Measurements from ENCODE around the gene IGF2R. TPM values are rescaled to one million over a fixed set of nuclear protein-coding genes. Genes with fewer than 3 reads are reported as not detected.
A peak's percentile ranks its signal among the peaks of the same experiment; 100 is the strongest.

The IGF2R gene
- polyA plus RNA-seq, 2 donors = 12.9 to 15.0 TPM

DNA sequence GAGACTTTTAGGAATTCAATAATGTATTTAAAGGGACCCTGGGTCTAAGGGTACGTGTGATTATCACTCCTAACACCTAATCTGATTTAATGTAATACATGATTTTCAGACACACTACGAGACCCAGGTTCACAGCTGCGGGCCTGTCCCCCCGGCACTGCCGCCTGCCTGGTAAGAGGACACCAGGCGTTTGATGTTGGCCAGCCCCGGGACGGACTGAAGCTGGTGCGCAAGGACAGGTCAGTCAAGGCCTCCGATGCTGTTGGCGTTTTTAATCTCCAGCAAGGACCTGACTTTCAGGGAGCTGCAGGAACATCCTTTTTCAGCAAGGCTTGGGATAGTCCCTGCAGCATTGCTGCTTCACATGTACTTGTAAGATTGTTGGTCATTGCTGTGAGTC is 58.2 kb downstream of the IGF2R start:
- Histone ChIP-seq H3K27ac (ENCODE audit: low read depth in 2 of 2, low read length in 1 of 2) (no peak overlapping the region), H3K9me3 (ENCODE audit: control insufficient read depth in 2 of 2, insufficient read depth in 1 of 2, low read depth in 1 of 2, low read length in 1 of 2) (no peaks in the 10 kb centered on the region), H3K27me3 (ENCODE audit: control insufficient read depth in 1 of 2, insufficient read depth in 2 of 2, low read length in 2 of 2) (no peaks in the 10 kb centered on the region), H3K4me3 (ENCODE audit: low read depth in 1 of 2, low read length in 2 of 2) (no peak overlapping the region), H3K4me1 (ENCODE audit: control insufficient read depth in 2 of 2, insufficient read depth in 2 of 2, low read length in 1 of 2) (peaks cover 0 to 9% of the 10 kb centered on the region in 2 donors), H3K36me3 (ENCODE audit: control insufficient read depth in 2 of 2, insufficient read depth in 2 of 2, low read length in 1 of 2) (peaks cover 11 to 30% of the 10 kb centered on the region in 2 donors)
- WGBS, 2 donors = 95% methylated on average over 11 of the region's 11 CpGs

DNA sequence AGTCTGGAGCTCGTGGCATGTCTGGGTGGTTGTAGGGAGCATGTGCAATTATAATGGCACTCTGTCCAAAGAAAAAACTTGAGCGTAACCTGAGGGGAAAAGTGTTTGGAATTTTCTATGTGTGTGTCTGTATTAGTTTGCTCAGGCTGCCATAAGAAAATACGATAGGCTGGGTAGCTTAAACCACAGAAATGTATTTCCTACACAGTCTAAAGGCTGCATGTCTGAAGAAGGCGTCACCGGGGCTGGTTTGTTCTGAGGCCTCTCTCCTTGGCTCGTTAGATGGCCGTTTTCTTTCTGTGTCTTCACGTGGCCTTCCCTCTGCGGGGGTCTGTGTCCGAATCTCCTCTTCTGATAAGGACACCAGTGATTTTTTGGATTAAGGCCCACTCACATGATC is 59.0 kb downstream of the IGF2R start:
- Histone ChIP-seq H3K27me3 (ENCODE audit: control insufficient read depth in 1 of 2, insufficient read depth in 2 of 2, low read length in 2 of 2) (no peaks in the 10 kb centered on the region), H3K4me1 (ENCODE audit: control insufficient read depth in 2 of 2, insufficient read depth in 2 of 2, low read length in 1 of 2) (peaks cover 0 to 9% of the 10 kb centered on the region in 2 donors), H3K9me3 (ENCODE audit: control insufficient read depth in 2 of 2, insufficient read depth in 1 of 2, low read depth in 1 of 2, low read length in 1 of 2) (no peaks in the 10 kb centered on the region), H3K4me3 (ENCODE audit: low read depth in 1 of 2, low read length in 2 of 2) (no peak overlapping the region), H3K27ac (ENCODE audit: low read depth in 2 of 2, low read length in 1 of 2) (no peak overlapping the region), H3K36me3 (ENCODE audit: control insufficient read depth in 2 of 2, insufficient read depth in 2 of 2, low read length in 1 of 2) (peaks cover 11 to 34% of the 10 kb centered on the region in 2 donors)
- WGBS, 2 donors = 90 to 93% methylated on average over 10 of the region's 10 CpGs

DNA sequence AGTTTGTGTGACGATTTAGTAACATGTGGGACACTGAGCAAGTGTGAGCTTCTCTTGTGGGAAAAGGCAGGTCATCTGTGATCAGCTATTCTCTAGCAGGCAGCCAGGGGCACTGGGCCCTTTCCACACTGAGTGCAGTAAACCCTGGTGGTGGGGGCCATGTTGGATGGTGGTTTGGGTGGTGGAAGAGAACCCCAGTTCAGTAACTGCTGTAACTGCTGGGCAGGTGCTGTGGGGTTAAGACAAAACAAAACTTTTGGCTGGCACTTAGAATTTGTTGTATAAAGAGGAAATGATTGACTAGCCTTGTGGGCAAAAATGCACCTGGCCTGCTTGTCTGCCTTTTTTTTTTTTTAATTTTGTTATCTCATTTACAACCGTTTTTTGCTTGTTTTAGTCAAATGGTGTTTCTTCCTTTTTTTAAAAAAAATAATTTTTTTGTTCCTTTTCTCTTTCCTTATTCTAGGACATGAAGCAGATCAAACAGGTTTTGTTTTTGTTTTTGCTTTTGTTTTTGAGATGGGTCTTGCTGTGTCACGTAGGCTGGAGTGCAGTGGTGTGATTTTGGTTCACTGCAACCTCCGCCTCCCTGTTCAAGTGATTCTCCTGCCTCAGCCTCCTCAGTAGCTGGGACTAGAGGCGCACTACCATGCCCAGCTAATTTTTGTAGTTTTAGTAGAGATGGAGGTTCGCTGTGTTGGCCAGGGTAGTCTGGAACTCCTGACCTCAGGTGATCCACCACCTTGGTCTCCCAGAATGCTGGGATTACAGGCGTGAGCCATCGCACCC is 59.8 kb downstream of the IGF2R start:
- H3K9me3 ChIP-seq (ENCODE audit: control insufficient read depth in 2 of 2, insufficient read depth in 1 of 2, low read depth in 1 of 2, low read length in 1 of 2) = no peaks in the 10 kb centered on the region
- peaks cover 11 to 36% of the 10 kb centered on the region in 2 donors for H3K36me3 ChIP-seq (ENCODE audit: control insufficient read depth in 2 of 2, insufficient read depth in 2 of 2, low read length in 1 of 2)
- no peak overlapping the region for H3K4me3 ChIP-seq (ENCODE audit: low read depth in 1 of 2, low read length in 2 of 2)
- WGBS, 2 donors = 84 to 90% methylated on average over 8 of the region's 8 CpGs
- no peak overlapping the region for H3K27ac ChIP-seq (ENCODE audit: low read depth in 2 of 2, low read length in 1 of 2)
- no peaks in the 10 kb centered on the region for H3K27me3 ChIP-seq (ENCODE audit: control insufficient read depth in 1 of 2, insufficient read depth in 2 of 2, low read length in 2 of 2)
- H3K4me1 ChIP-seq (ENCODE audit: control insufficient read depth in 2 of 2, insufficient read depth in 2 of 2, low read length in 1 of 2) = peaks cover 0 to 9% of the 10 kb centered on the region in 2 donors

DNA sequence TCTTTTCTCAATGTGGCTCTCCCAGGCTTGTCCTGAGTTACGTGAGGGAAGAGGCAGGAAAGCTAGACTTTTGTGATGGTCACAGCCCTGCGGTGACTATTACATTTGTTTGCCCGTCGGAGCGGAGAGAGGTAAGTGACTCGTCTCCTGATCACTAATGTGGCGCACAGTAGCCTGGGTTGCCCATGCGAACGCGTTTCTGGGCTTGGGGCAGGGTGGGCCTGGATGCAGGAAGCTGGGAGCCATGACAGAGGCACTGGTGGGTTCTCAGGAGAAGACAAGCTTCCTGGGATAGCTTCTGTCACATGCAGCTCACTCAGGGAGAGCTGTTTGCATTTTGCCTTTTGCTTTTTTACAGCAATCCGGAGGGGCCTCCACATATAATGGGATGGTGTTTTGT is 60.6 kb downstream of the IGF2R start:
- H3K9me3 ChIP-seq (ENCODE audit: control insufficient read depth in 2 of 2, insufficient read depth in 1 of 2, low read depth in 1 of 2, low read length in 1 of 2) = no peaks in the 10 kb centered on the region
- no peak overlapping the region for H3K4me3 ChIP-seq (ENCODE audit: low read depth in 1 of 2, low read length in 2 of 2)
- H3K27ac ChIP-seq (ENCODE audit: low read depth in 2 of 2, low read length in 1 of 2) = peak overlapping the region; percentile 37 to 70
- H3K27me3 ChIP-seq (ENCODE audit: control insufficient read depth in 1 of 2, insufficient read depth in 2 of 2, low read length in 2 of 2) = no peaks in the 10 kb centered on the region
- peaks cover 0 to 9% of the 10 kb centered on the region in 2 donors for H3K4me1 ChIP-seq (ENCODE audit: control insufficient read depth in 2 of 2, insufficient read depth in 2 of 2, low read length in 1 of 2)
- peaks cover 10 to 33% of the 10 kb centered on the region in 2 donors for H3K36me3 ChIP-seq (ENCODE audit: control insufficient read depth in 2 of 2, insufficient read depth in 2 of 2, low read length in 1 of 2)
- WGBS, 2 donors = 91 to 94% methylated on average over 11 of the region's 11 CpGs

DNA sequence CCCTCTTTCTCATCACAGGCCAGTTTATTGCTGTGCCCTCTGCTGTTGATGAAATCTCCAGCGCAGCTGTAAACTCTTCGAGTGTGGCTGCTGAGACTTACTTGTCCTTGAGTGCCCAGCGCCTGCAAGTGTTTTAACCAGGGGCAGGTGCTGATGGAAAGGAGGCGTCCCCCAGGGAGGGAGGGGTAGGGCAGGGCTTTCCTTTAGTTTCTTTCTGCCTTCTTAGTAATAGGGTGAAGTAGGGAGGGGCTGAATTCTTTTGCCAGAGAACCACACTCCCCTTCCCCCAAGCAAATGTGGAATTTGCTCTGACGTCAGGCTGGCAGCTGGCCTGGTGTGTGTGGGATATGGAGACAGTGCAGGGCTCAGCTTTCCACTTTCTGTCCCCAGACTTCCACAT is 61.2 kb downstream of the IGF2R start:
- H3K9me3 ChIP-seq (ENCODE audit: control insufficient read depth in 2 of 2, insufficient read depth in 1 of 2, low read depth in 1 of 2, low read length in 1 of 2) = no peaks in the 10 kb centered on the region
- 31 to 33% methylated on average over 5 of the region's 5 CpGs for WGBS, 2 donors
- H3K4me3 ChIP-seq (ENCODE audit: low read depth in 1 of 2, low read length in 2 of 2) = no peak overlapping the region
- peaks cover 0 to 9% of the 10 kb centered on the region in 2 donors for H3K4me1 ChIP-seq (ENCODE audit: control insufficient read depth in 2 of 2, insufficient read depth in 2 of 2, low read length in 1 of 2)
- peak overlapping the region; percentile 70 to 79 for H3K27ac ChIP-seq (ENCODE audit: low read depth in 2 of 2, low read length in 1 of 2)
- no peaks in the 10 kb centered on the region for H3K27me3 ChIP-seq (ENCODE audit: control insufficient read depth in 1 of 2, insufficient read depth in 2 of 2, low read length in 2 of 2)
- peaks cover 15 to 36% of the 10 kb centered on the region in 2 donors for H3K36me3 ChIP-seq (ENCODE audit: control insufficient read depth in 2 of 2, insufficient read depth in 2 of 2, low read length in 1 of 2)

DNA sequence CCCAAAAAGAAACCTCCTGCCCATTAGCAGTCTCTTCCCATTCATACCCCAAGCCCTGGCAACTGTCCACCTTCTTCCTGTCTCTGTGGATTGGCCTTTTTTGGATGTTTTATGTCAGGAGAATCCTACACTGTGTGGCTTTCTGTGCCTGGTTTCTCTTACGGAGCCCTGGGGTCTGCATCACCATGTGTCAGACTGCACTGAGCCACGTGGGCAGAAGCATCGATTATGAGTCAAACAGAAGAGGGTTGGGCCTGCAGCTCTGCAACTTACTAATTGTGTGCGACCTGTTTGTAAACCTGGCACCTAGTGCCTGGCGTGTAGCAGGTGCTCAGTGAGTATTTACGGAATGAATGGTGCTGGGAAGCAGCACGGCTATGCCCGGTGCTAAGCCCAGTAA is 62.6 kb downstream of the IGF2R start:
- H3K9me3 ChIP-seq (ENCODE audit: control insufficient read depth in 2 of 2, insufficient read depth in 1 of 2, low read depth in 1 of 2, low read length in 1 of 2) = no peaks in the 10 kb centered on the region
- WGBS, 2 donors = 77 to 87% methylated on average over 8 of the region's 8 CpGs
- H3K27ac ChIP-seq (ENCODE audit: low read depth in 2 of 2, low read length in 1 of 2) = no peak overlapping the region
- H3K4me1 ChIP-seq (ENCODE audit: control insufficient read depth in 2 of 2, insufficient read depth in 2 of 2, low read length in 1 of 2) = peaks cover 5 to 16% of the 10 kb centered on the region in 2 donors
- peaks cover 15 to 38% of the 10 kb centered on the region in 2 donors for H3K36me3 ChIP-seq (ENCODE audit: control insufficient read depth in 2 of 2, insufficient read depth in 2 of 2, low read length in 1 of 2)
- H3K27me3 ChIP-seq (ENCODE audit: control insufficient read depth in 1 of 2, insufficient read depth in 2 of 2, low read length in 2 of 2) = no peaks in the 10 kb centered on the region
- no peak overlapping the region for H3K4me3 ChIP-seq (ENCODE audit: low read depth in 1 of 2, low read length in 2 of 2)

DNA sequence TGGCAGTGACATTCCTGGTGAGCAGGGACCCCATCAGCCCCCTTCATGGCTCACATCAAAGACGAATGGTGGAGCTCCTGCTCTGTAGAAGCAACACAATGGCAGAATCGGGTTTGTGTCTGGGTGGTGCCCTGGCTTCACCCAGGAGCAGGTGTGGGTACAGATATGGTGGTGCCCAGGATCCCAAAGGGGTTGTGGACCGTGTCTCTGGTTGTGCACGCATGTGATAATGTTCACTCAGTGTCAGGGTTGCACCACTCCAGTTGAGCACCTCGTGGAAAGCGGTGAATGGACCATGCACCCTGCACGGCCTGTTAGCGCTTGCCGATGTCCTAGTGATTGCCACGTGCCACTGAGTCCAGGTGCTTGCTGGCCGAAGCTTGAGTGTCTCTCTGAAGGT is 63.0 kb downstream of the IGF2R start:
- no peaks in the 10 kb centered on the region for H3K9me3 ChIP-seq (ENCODE audit: control insufficient read depth in 2 of 2, insufficient read depth in 1 of 2, low read depth in 1 of 2, low read length in 1 of 2)
- peaks cover 13 to 38% of the 10 kb centered on the region in 2 donors for H3K36me3 ChIP-seq (ENCODE audit: control insufficient read depth in 2 of 2, insufficient read depth in 2 of 2, low read length in 1 of 2)
- WGBS, 2 donors = 92 to 95% methylated on average over 11 of the region's 11 CpGs
- H3K27me3 ChIP-seq (ENCODE audit: control insufficient read depth in 1 of 2, insufficient read depth in 2 of 2, low read length in 2 of 2) = no peaks in the 10 kb centered on the region
- peaks cover 5 to 16% of the 10 kb centered on the region in 2 donors for H3K4me1 ChIP-seq (ENCODE audit: control insufficient read depth in 2 of 2, insufficient read depth in 2 of 2, low read length in 1 of 2)
- H3K27ac ChIP-seq (ENCODE audit: low read depth in 2 of 2, low read length in 1 of 2) = no peak overlapping the region
- H3K4me3 ChIP-seq (ENCODE audit: low read depth in 1 of 2, low read length in 2 of 2) = no peak overlapping the region

DNA sequence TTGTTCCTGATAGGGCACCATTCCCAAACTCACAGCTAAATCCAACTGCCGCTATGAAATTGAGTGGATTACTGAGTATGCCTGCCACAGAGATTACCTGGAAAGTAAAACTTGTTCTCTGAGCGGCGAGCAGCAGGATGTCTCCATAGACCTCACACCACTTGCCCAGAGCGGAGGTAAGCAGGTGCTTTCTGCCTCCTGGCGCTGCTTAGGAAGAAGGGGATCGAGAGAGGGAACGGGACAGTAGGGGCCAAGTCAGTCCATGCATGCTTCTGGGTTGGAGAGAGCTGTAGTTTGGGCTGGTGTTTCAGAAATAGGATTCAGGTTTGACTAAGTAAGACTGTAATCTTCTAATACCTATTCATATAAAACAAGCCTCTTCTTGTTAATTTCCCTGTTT is 63.7 kb downstream of the IGF2R start:
- Histone ChIP-seq H3K4me1 (ENCODE audit: control insufficient read depth in 2 of 2, insufficient read depth in 2 of 2, low read length in 1 of 2) (peaks cover 5 to 16% of the 10 kb centered on the region in 2 donors), H3K27me3 (ENCODE audit: control insufficient read depth in 1 of 2, insufficient read depth in 2 of 2, low read length in 2 of 2) (no peaks in the 10 kb centered on the region), H3K9me3 (ENCODE audit: control insufficient read depth in 2 of 2, insufficient read depth in 1 of 2, low read depth in 1 of 2, low read length in 1 of 2) (no peaks in the 10 kb centered on the region), H3K36me3 (ENCODE audit: control insufficient read depth in 2 of 2, insufficient read depth in 2 of 2, low read length in 1 of 2) (peaks cover 8 to 34% of the 10 kb centered on the region in 2 donors), H3K27ac (ENCODE audit: low read depth in 2 of 2, low read length in 1 of 2) (no peak overlapping the region), H3K4me3 (ENCODE audit: low read depth in 1 of 2, low read length in 2 of 2) (no peak overlapping the region)
- WGBS, 2 donors = 92 to 97% methylated on average over 7 of the region's 7 CpGs

DNA sequence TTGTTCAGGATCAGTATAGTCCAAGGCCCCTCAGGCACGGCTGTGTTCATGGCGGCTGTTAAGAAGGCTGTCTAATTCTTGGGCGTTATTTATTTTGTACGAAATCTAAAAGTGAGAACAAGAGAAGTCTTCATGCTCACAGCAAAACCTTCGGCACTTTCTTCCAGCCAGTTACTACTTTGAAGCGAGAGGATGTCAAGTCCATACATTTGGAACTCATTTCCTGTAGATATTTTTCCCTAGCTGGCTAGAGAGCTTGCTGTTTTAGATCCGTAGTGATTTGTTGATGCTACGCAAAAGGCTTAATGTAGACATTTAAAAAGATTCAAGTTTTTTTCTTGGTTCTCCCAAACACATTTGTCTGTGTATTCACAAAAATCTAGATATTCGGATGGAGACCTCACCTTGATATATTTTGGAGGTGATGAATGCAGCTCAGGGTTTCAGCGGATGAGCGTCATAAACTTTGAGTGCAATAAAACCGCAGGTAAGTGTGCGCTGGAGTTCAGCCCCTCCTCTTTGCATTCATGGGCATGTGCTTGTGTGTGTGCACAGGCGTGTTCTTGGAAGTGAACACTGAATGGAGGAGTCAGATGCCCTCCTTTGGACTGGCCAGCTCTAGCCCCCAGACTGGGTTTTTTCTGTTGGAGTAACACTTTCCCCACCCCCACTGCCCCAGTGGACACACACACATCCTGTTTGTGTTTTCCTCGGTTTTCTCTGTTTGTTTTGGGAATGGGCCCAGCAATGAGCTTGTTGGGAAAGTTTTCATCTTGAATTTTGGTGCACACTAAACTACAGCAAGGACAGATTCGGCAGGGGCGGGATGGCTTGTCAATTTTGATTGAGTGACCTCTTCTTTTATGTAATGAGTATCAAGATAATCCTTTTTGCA is 65.4 kb downstream of the IGF2R start:
- WGBS, 2 donors = 89% methylated on average over 17 of the region's 17 CpGs
- Histone ChIP-seq H3K36me3 (ENCODE audit: control insufficient read depth in 2 of 2, insufficient read depth in 2 of 2, low read length in 1 of 2) (peaks cover 8 to 33% of the 10 kb centered on the region in 2 donors), H3K27me3 (ENCODE audit: control insufficient read depth in 1 of 2, insufficient read depth in 2 of 2, low read length in 2 of 2) (no peaks in the 10 kb centered on the region)

More for the DNA sequence above, 65.4 kb downstream of the IGF2R start:
- peaks cover 5 to 17% of the 10 kb centered on the region in 2 donors for H3K4me1 ChIP-seq (ENCODE audit: control insufficient read depth in 2 of 2, insufficient read depth in 2 of 2, low read length in 1 of 2)
- no peak overlapping the region for H3K4me3 ChIP-seq (ENCODE audit: low read depth in 1 of 2, low read length in 2 of 2)
- H3K9me3 ChIP-seq (ENCODE audit: control insufficient read depth in 2 of 2, insufficient read depth in 1 of 2, low read depth in 1 of 2, low read length in 1 of 2) = no peaks in the 10 kb centered on the region
- no peak overlapping the region for H3K27ac ChIP-seq (ENCODE audit: low read depth in 2 of 2, low read length in 1 of 2)
